ENCODE data around the gene INTS11.
"Not testable (repeated sequence)": the region's sequence is repeated elsewhere in the genome, so short reads cannot be mapped to it uniquely, and the experiment has no call there.

Gene INTS11

GRCh38 chr1:1331068-1331965 lies 6.9 kb upstream of the INTS11 start, which contains the start of gene TAS1R3:
TAS1R3 (plus strand) TSS chr1:1331280; CDS start chr1:1331346, 66 bp downstream.
- no peak for DNase-seq (ENCODE audit: low read depth in 3 of 3, low spot score in 1 of 3)

GRCh38 chr1:1330366-1331067 lies 6.1 kb upstream of the INTS11 start:
- DNase-seq (ENCODE audit: low read depth in 3 of 3, low spot score in 1 of 3) = no peak

GRCh38 chr1:1329304-1330210 lies 5.1 kb upstream of the INTS11 start:
- no peak for DNase-seq (ENCODE audit: low read depth in 3 of 3, low spot score in 1 of 3)

GRCh38 chr1:1328254-1328653 lies 3.8 kb upstream of the INTS11 start:
- no peak for DNase-seq (ENCODE audit: low read depth in 3 of 3, low spot score in 1 of 3)

GRCh38 chr1:1327291-1327690 lies 2.8 kb upstream of the INTS11 start:
- no peak for DNase-seq (ENCODE audit: low read depth in 3 of 3, low spot score in 1 of 3)

- no peak for DNase-seq (ENCODE audit: low read depth in 3 of 3, low spot score in 1 of 3)
These were observed 1.7 kb upstream of the INTS11 start for GRCh38 chr1:1326075-1326605.

GRCh38 chr1:1325288-1326074 lies 1.0 kb upstream of the INTS11 start:
- no peak for DNase-seq (ENCODE audit: low read depth in 3 of 3, low spot score in 1 of 3)

- no peak for DNase-seq (ENCODE audit: low read depth in 3 of 3, low spot score in 1 of 3)
These were observed 356 bp downstream of the INTS11 start for GRCh38 chr1:1324084-1324523.

GRCh38 chr1:1322952-1323351 lies 1.5 kb downstream of the INTS11 start:
- no peak for DNase-seq (ENCODE audit: low read depth in 3 of 3, low spot score in 1 of 3)

GRCh38 chr1:1322418-1322817 lies 2.0 kb downstream of the INTS11 start:
- no peak for DNase-seq (ENCODE audit: low read depth in 3 of 3, low spot score in 1 of 3)

GRCh38 chr1:1321477-1321876 lies 3.0 kb downstream of the INTS11 start:
- DNase-seq (ENCODE audit: low read depth in 3 of 3, low spot score in 1 of 3) = no peak

GRCh38 chr1:1320666-1321448 lies 3.6 kb downstream of the INTS11 start:
- no peak for DNase-seq (ENCODE audit: low read depth in 3 of 3, low spot score in 1 of 3)

GRCh38 chr1:1319646-1319941 lies 4.9 kb downstream of the INTS11 start:
- DNase-seq (ENCODE audit: low read depth in 3 of 3, low spot score in 1 of 3) = no peak

GRCh38 chr1:1318777-1319645 lies 5.4 kb downstream of the INTS11 start:
- DNase-seq (ENCODE audit: low read depth in 3 of 3, low spot score in 1 of 3) = no peak

- DNase-seq (ENCODE audit: low read depth in 3 of 3, low spot score in 1 of 3) = no peak
These were observed 6.3 kb downstream of the INTS11 start for GRCh38 chr1:1318131-1318652.

GRCh38 chr1:1317420-1317819 lies 7.0 kb downstream of the INTS11 start:
- no peak for DNase-seq (ENCODE audit: low read depth in 3 of 3, low spot score in 1 of 3)

- DNase-seq (ENCODE audit: low read depth in 3 of 3, low spot score in 1 of 3) = not testable (repeated sequence)
These were observed 8.3 kb downstream of the INTS11 start for GRCh38 chr1:1316199-1316598.

GRCh38 chr1:1315435-1315954 lies 9.0 kb downstream of the INTS11 start:
- DNase-seq (ENCODE audit: low read depth in 3 of 3, low spot score in 1 of 3) = no peak

All from stimulated activated CD4-positive, alpha-beta T cell treated with anti-CD3 and anti-CD28 coated beads, TNF-alpha, amount 100 ng/mL, for 1 hour (primary cell).